ENCODE data around the gene MYO15B.

The MYO15B gene

GRCh38 chr17:75566416-75566815 lies 21.2 kb upstream of the MYO15B start:
- Histone ChIP-seq H3K4me2 (ENCODE audit: low read depth, low read length) (no peak overlapping the region), H3K36me3 (replicated peaks; ENCODE audit: insufficient read depth, low read length) (no peaks in the 10 kb centered on the region), H3K4me3 (ENCODE audit: low read length) (no peak overlapping the region), H3K9me3 (replicated peaks; ENCODE audit: insufficient read depth, low read length) (no peaks in the 10 kb centered on the region), H3K9ac (ENCODE audit: low read length) (no peak overlapping the region), H3K4me1 (ENCODE audit: low read length) (peaks cover 13% of the 10 kb centered on the region; the same call in 1 of the 2 replicates), H3K27ac (ENCODE audit: low read length) (no peak overlapping the region), H3F3A (ENCODE audit: insufficient read depth, low read length) (0 out of 2 replicates have a peak, but pooled peaks cover 2% of the 10 kb centered on the region), H3K9me2 (replicated peaks; ENCODE audit: insufficient read depth, low read length) (no peaks in the 10 kb centered on the region), H4K20me1 (ENCODE audit: insufficient read depth, low read length) (no peaks in the 10 kb centered on the region), H3K27me3 (replicated peaks; ENCODE audit: insufficient read depth, low read length) (no peaks in the 10 kb centered on the region), H2AFZ (ENCODE audit: low read length) (no peak overlapping the region), H3K79me2 (ENCODE audit: low read length) (no peaks in the 10 kb centered on the region)
- TF ChIP-seq EZH2phosphoT487 (IDR thresholded peaks at IDR 0.05; ENCODE audit: low read length), result no peak
- TF ChIP-seq CTCF (IDR thresholded peaks at IDR 0.05; ENCODE audit: low read length), result no peak
- no peak for TF ChIP-seq EZH2 (optimal IDR thresholded peaks at IDR 0.05; ENCODE audit: low read depth, low read length)
- DNase-seq, result no peak

- DNase-seq, result no peak
- no peaks in the 10 kb centered on the region for H4K20me1 ChIP-seq (ENCODE audit: insufficient read depth, low read length)
- H3K9me3 ChIP-seq (replicated peaks; ENCODE audit: insufficient read depth, low read length), result no peaks in the 10 kb centered on the region
- H3K27me3 ChIP-seq (replicated peaks; ENCODE audit: insufficient read depth, low read length), result no peaks in the 10 kb centered on the region
- no peak overlapping the region for H3K9ac ChIP-seq (ENCODE audit: low read length)
- peaks cover 13% of the 10 kb centered on the region; the same call in 1 of the 2 replicates for H3K4me1 ChIP-seq (ENCODE audit: low read length)
- H2AFZ ChIP-seq (ENCODE audit: low read length), result no peak overlapping the region
- TF ChIP-seq EZH2 (optimal IDR thresholded peaks at IDR 0.05; ENCODE audit: low read depth, low read length), result no peak
- no peak for TF ChIP-seq CTCF (IDR thresholded peaks at IDR 0.05; ENCODE audit: low read length)
- no peak for TF ChIP-seq EZH2phosphoT487 (IDR thresholded peaks at IDR 0.05; ENCODE audit: low read length)
- H3K4me2 ChIP-seq (ENCODE audit: low read depth, low read length), result no peak overlapping the region
- no peak overlapping the region for H3K4me3 ChIP-seq (ENCODE audit: low read length)
- H3K9me2 ChIP-seq (replicated peaks; ENCODE audit: insufficient read depth, low read length), result no peaks in the 10 kb centered on the region
- H3K27ac ChIP-seq (ENCODE audit: low read length), result peak overlapping the region; percentile 19; the same call in 1 of the 2 replicates
- H3K79me2 ChIP-seq (ENCODE audit: low read length), result no peaks in the 10 kb centered on the region
- H3F3A ChIP-seq (ENCODE audit: insufficient read depth, low read length), result 0 out of 2 replicates have a peak, but pooled peaks cover 2% of the 10 kb centered on the region
- no peaks in the 10 kb centered on the region for H3K36me3 ChIP-seq (replicated peaks; ENCODE audit: insufficient read depth, low read length)
Measured at GRCh38 chr17:75566834-75567233, 20.8 kb upstream of the MYO15B start.

- no peak overlapping the region for H3K9ac ChIP-seq (ENCODE audit: low read length)
- no peaks in the 10 kb centered on the region for H3K27me3 ChIP-seq (replicated peaks; ENCODE audit: insufficient read depth, low read length)
- H3K4me2 ChIP-seq (ENCODE audit: low read depth, low read length), result no peak overlapping the region
- H3K27ac ChIP-seq (ENCODE audit: low read length), result no peak overlapping the region
- H3K79me2 ChIP-seq (ENCODE audit: low read length), result no peaks in the 10 kb centered on the region
- no peak for DNase-seq
- H3K9me2 ChIP-seq (replicated peaks; ENCODE audit: insufficient read depth, low read length), result no peaks in the 10 kb centered on the region
- no peaks in the 10 kb centered on the region for H4K20me1 ChIP-seq (ENCODE audit: insufficient read depth, low read length)
- 0 out of 2 replicates have a peak, but pooled peaks cover 2% of the 10 kb centered on the region for H3F3A ChIP-seq (ENCODE audit: insufficient read depth, low read length)
- no peaks in the 10 kb centered on the region for H3K36me3 ChIP-seq (replicated peaks; ENCODE audit: insufficient read depth, low read length)
- peaks cover 13% of the 10 kb centered on the region; the same call in 1 of the 2 replicates for H3K4me1 ChIP-seq (ENCODE audit: low read length)
- TF ChIP-seq CTCF (IDR thresholded peaks at IDR 0.05; ENCODE audit: low read length), result no peak
- no peak for TF ChIP-seq EZH2phosphoT487 (IDR thresholded peaks at IDR 0.05; ENCODE audit: low read length)
- TF ChIP-seq EZH2 (optimal IDR thresholded peaks at IDR 0.05; ENCODE audit: low read depth, low read length), result no peak
- H3K4me3 ChIP-seq (ENCODE audit: low read length), result no peak overlapping the region
- no peak overlapping the region for H2AFZ ChIP-seq (ENCODE audit: low read length)
- H3K9me3 ChIP-seq (replicated peaks; ENCODE audit: insufficient read depth, low read length), result no peaks in the 10 kb centered on the region
Measured at GRCh38 chr17:75568412-75569255, 19.0 kb upstream of the MYO15B start.

Measured in MM.1S (cell line).